Peyer's patch (tissue), 4 donors: ENCODE measurements around the gene ADAMTS2. TPM values are rescaled to one million over a fixed set of nuclear protein-coding genes. Genes with fewer than 3 reads are reported as not detected.

Experiments
- DNase-seq, 3 donors: peaks; one replicate each; pipeline ENCODE4 v3.0.0-alpha.2; 2017 to 2019
- H3K27ac ChIP-seq, 4 donors: fragments of 200-600 bp; sonication (generic); one replicate each; pipeline ENCODE4 v1.5.1; 2016 to 2019
- H3K27me3 ChIP-seq, 2 donors: fragments of 200-600 bp; sonication (generic); one replicate each; pipeline ENCODE4 v1.5.1; 2019
- H3K36me3 ChIP-seq, 3 donors: fragments of 200-600 bp; sonication (generic); one replicate each; pipeline ENCODE4 v1.5.1; 2016 to 2019
- H3K4me1 ChIP-seq, 4 donors: fragments of 200-600 bp; sonication (generic); one replicate each; pipeline ENCODE4 v1.5.1; 2016 to 2019
- H3K4me3 ChIP-seq, 4 donors: fragments of 200-600 bp; sonication (generic); 1 replicate in 3 of 4; 2 replicates in 1 of 4; pipeline ENCODE4 v1.5.1; 2016 to 2019; ENCODE audit warnings: mild to moderate bottlenecking in 1 of 4
- H3K9me3 ChIP-seq, 4 donors: fragments of 200-600 bp; sonication (generic); one replicate each; pipeline ENCODE4 v1.5.1; 2016 to 2019; ENCODE audit warnings: mild to moderate bottlenecking in 1 of 4
- POLR2A ChIP-seq, 2 donors: fragments of 450-650 bp; IDR thresholded peaks; one replicate each; pipeline ENCODE4 v1.5.1; 2017; ENCODE audit warnings: antibody characterized with exemption in 2 of 2, mild to moderate bottlenecking in 2 of 2, moderate library complexity in 2 of 2
- total RNA-seq, 4 donors: library from RNA; depleted of rRNA; stranded (reverse); fragments of >200 nt; gene quantifications; one replicate each; pipeline ENCODE4 v1.1.0, GENCODE V29; 2016
- TF ChIP-seq, protein P1 (sequence below), 6 experiments: fragments of 450-650 bp in 4 of 6; fragments of 200-600 bp in 2 of 6; sonication (generic) in 1 of 6; IDR thresholded peaks; one replicate each; pipeline ENCODE4 v1.5.1; 2017 to 2019; ENCODE audit warnings: antibody characterized with exemption in 6 of 6, mild to moderate bottlenecking in 3 of 6, moderate library complexity in 1 of 6

ADAMTS2 gene
- total RNA-seq, 4 donors from 2014 or later: 5.3 to 90.0 (median 9.5) TPM

DNA sequence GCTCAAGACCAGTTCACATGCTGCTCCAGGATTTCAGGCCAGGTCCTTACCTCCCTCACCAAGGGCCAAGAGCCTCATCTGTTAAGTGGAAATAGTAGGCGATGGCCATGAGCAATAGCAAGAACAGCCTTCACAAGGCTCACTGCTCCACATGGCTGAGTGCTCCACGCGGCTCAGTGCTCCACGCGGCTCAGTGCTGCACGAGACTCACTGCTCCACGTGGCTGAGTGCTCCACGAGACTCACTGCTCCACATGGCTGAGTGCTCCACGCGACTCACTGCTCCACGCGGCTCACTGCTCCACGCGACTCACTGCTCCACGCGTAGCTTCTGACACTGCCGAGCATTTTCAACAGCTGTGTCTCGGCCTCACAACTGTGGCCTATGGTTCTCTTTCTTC, 36.4 kb upstream of the ADAMTS2 start:
- no peak for TF ChIP-seq POLR2A (IDR thresholded peaks at IDR 0.05)
- TF ChIP-seq, protein P1, sequence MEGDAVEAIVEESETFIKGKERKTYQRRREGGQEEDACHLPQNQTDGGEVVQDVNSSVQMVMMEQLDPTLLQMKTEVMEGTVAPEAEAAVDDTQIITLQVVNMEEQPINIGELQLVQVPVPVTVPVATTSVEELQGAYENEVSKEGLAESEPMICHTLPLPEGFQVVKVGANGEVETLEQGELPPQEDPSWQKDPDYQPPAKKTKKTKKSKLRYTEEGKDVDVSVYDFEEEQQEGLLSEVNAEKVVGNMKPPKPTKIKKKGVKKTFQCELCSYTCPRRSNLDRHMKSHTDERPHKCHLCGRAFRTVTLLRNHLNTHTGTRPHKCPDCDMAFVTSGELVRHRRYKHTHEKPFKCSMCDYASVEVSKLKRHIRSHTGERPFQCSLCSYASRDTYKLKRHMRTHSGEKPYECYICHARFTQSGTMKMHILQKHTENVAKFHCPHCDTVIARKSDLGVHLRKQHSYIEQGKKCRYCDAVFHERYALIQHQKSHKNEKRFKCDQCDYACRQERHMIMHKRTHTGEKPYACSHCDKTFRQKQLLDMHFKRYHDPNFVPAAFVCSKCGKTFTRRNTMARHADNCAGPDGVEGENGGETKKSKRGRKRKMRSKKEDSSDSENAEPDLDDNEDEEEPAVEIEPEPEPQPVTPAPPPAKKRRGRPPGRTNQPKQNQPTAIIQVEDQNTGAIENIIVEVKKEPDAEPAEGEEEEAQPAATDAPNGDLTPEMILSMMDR (IDR thresholded peaks at IDR 0.05): no peak
- Histone ChIP-seq H3K4me3 (no peak overlapping the region), H3K27ac (no peak overlapping the region), H3K36me3 (no peaks in the 10 kb centered on the region), H3K4me1 (no peaks in the 10 kb centered on the region), H3K27me3 (no peaks in the 10 kb centered on the region), H3K9me3 (no peaks in the 10 kb centered on the region)
- no peak for DNase-seq

DNA sequence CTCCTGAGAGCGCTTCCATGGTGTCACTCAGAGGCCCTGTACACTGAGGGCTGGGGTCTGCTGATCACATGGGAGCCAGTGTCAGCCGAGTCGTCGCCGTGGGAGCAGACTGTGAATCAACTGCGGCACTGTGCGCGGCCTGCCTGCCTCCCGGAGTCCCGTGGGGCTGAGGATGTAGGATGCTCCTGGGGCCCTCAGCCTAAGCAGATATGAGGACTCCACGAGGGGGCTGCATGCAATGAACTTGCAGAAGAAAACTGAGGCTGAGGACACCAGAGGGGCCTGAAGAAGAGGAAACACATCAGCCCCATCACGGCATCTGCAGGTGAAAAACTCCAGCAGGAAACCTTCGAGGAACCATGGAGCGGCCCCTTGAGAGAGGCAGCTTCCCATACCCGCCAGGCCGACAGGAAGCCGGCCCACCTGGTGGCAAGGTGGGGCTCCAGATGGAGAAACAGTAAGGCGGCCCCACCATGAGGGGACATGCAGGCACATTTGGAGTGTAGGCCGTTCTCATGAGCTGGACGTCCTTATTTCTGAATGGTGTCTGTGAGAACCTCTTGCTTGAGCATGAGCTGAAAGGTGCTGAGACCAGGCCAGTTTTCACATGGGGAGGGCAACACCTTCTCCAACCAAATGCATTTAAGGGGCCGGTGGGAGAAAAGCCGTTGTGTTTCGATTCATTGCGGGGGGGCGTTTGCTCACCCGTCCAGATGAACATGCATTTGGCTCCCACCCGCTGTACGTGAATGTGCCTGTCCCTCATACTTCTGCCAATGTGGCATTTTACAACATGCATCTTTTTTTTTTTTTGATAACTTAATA, 35.2 kb upstream of the ADAMTS2 start:
- Histone ChIP-seq H3K4me3 (no peak overlapping the region), H3K9me3 (no peaks in the 10 kb centered on the region), H3K27ac (no peak overlapping the region), H3K36me3 (no peaks in the 10 kb centered on the region), H3K27me3 (no peaks in the 10 kb centered on the region), H3K4me1 (no peaks in the 10 kb centered on the region)
- no peak for TF ChIP-seq POLR2A (IDR thresholded peaks at IDR 0.05)
- TF ChIP-seq, protein P1 (IDR thresholded peaks at IDR 0.05): no peak
- DNase-seq: no peak

DNA sequence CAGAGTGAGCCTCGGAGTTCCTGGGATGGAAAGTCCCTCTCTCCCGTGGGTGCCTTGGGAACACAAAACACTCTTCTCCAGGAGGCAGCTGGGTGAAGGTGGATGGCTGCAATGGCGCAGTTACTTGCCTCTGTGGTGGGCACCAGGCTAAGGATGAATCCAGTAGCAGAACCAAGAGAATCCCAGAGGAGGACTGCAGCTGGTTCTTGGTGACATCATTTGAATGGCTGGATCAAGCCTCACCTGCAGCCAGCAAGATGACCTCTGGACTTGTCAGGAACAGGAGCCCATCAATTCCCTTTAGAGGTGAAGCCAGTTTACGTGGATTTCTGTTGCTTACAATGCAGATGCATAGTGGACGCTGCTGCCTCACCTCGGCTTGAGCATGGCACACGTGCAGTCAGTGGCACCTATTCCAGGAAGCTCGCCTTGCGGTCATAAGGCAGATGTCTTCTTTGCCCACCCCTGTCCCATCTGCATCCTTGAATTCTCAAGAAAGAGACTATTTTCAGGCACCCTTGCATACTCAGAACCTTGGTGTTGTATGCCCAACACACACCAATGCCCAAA, 34.1 kb upstream of the ADAMTS2 start:
- no peaks in the 10 kb centered on the region for H3K4me1 ChIP-seq
- H3K9me3 ChIP-seq: no peaks in the 10 kb centered on the region
- H3K4me3 ChIP-seq: no peak overlapping the region
- H3K36me3 ChIP-seq: no peaks in the 10 kb centered on the region
- no peaks in the 10 kb centered on the region for H3K27me3 ChIP-seq
- no peak for DNase-seq
- no peak for TF ChIP-seq POLR2A (IDR thresholded peaks at IDR 0.05)
- TF ChIP-seq, protein P1 (IDR thresholded peaks at IDR 0.05): no peak
- peak overlapping the region in 2 of 4 donors; percentile 68 to 71 for H3K27ac ChIP-seq

DNA sequence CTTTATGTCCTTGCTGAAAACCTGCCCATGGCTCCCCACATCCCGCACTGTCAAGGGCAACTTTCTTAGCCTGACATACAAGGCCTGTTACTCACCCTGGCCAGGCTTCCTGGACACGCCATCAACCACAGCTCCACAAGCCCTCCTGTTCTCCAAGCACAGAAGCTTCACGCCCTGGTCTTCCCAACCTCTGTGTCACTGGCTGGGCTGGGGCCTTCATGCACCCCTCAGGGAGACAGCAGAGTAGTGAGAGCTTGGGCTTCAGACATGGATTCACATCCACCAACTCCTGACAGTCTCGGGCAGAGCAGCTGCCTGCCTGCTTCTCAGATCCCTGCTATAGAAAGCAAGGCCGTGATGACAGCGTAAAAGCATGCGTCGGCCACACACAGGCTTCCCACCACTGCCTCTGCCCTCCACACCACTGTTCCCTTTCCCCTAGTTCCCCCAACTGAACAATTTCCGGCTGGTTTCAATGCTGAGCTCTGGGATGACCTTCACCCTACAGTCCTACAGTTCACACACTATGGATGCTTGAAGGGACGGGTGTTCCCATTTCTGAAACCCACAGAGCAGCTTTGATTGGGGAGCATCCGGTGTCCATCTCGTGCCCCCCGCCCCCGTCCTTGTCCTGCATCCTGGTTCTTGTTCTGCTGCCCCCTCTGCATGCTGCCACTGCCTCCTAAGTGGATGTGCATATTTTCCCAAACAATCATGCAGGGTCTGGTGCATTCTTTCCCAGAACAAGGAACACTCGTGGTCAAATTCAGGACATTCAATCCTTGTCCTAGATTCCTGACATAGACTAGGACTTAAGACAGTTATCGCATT, 33.4 kb upstream of the ADAMTS2 start:
- Histone ChIP-seq H3K4me1 (no peaks in the 10 kb centered on the region), H3K27me3 (no peaks in the 10 kb centered on the region), H3K27ac (peak overlapping the region in 3 of 4 donors; percentile 51 to 71 (median 68)), H3K36me3 (no peaks in the 10 kb centered on the region), H3K4me3 (no peak overlapping the region), H3K9me3 (no peaks in the 10 kb centered on the region)
- TF ChIP-seq, protein P1 (IDR thresholded peaks at IDR 0.05): no peak
- TF ChIP-seq POLR2A (IDR thresholded peaks at IDR 0.05): no peak
- DNase-seq: no peak

DNA sequence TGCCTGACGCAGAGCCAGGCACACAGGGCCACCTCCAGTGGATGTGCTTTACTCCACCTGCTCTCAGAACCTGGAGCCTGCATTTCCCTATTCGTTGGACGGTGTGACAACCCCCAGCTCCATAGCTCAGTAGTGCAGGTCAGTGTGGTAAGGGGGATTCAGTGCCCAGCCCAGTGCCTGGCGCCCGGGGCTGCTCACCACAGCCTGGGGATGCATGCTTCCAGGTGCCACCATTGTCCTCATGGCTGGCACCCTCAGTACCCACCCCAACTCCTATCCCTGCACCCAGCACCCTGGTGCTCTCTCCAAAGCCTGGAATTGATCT, 32.8 kb upstream of the ADAMTS2 start:
- peak in 1 of 3 donors; percentile 26 for DNase-seq
- Histone ChIP-seq H3K9me3 (no peaks in the 10 kb centered on the region), H3K27me3 (no peaks in the 10 kb centered on the region), H3K36me3 (no peaks in the 10 kb centered on the region), H3K4me1 (no peaks in the 10 kb centered on the region), H3K4me3 (no peak overlapping the region), H3K27ac (peak overlapping the region in 3 of 4 donors; percentile 51 to 71 (median 68))
- TF ChIP-seq, protein P1 (IDR thresholded peaks at IDR 0.05): no peak
- TF ChIP-seq POLR2A (IDR thresholded peaks at IDR 0.05): no peak
